HG03039 (cell line): ENCODE measurements around the gene KCNK3.

Experiments
- ATAC-seq: cut with Tn5 transposase; IDR thresholded peaks from one replicate; pipeline ENCODE4 v1.9.1; 2021; ENCODE audit warnings: mild to moderate bottlenecking, moderate library complexity; ENCODE audit not compliant: unreplicated experiment

Gene KCNK3

DNA sequence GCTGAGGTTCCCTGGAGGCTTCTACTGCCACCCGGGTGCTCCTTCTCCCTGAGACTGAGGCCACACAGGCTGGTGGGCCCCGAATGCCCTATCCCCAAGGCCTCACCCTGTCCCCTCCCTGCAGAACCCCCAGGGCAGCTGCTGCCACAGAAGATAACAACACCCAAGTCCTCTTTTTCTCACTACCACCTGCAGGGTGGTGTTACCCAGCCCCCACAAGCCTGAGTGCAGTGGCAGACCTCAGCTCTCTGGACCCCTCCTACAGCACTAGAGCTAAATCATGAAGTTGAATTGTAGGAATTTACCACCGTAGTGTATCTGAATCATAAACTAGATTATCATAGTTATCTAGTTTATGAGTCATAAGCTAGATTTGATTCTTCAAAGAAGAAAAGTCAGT lies 86.0 kb downstream of the KCNK3 start:
- no peak for ATAC-seq

DNA sequence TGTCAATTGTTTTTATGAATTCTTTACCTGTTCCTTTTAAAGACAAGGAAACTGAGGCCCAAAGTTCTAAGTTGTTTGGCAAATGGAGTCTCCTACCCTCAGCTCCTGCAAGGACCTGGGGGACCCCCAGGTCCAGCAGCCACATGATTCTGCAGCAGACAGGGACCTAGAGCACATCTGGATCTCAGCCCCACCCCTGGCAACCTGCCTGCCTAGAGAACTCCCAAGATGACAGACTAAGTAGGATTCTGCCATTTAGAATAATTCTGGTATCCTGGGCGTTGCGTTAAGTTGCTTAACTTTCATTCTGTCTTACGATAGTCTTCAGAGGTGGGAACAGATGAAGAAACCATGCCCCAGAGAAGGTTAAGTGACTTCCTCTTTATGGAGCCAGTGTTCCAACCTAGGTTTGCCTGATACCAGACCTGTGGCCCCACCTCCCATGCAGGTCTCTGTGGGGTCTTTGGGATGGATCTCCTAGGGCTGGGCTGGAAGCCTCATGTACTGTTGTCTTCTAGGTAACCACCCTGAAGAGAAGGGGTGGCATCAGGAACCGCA lies 87.8 kb downstream of the KCNK3 start:
- ATAC-seq: no peak
